ENCODE results near the gene USH1C. TPM values are rescaled to one million over a fixed set of nuclear protein-coding genes. Genes with fewer than 3 reads are reported as not detected.

Gene USH1C
- total RNA-seq, 1 donor from 2014 or later: 0.72 TPM

DNA sequence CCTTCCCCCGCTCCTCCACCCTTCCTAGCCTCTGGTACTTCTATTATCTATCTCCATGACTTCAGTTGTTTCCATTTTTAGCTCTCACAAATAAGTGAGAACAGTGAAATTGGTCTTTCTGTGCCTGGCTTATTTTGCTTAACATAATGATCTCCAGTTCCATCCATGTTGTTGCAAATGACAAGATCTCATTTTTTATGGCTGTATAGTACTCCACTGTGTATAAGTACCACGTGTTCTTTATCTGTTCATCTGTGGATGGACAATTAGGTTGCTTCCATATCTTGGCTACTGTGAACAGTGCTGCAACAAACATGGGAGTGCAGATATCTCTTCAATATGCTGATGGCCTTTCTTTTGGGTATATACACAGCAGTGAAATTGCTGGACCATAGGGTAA is 60.7 kb downstream of the USH1C start:
- Mint-ChIP-seq H3K4me3 (ENCODE audit: unreplicated experiment) (no peak overlapping the region), H3K27ac (ENCODE audit: unreplicated experiment) (no peak overlapping the region), H3K4me1 (ENCODE audit: low read depth) (no peaks in the 10 kb centered on the region), H3K27me3 (ENCODE audit: low read depth) (peaks cover 47% of the 10 kb centered on the region), H3K9me3 (ENCODE audit: low read depth) (peaks cover 5% of the 10 kb centered on the region), H3K36me3 (ENCODE audit: low read depth) (no peaks in the 10 kb centered on the region)
- no peak for DNase-seq (ENCODE audit: low spot score)
- no peak for TF ChIP-seq CTCF (IDR thresholded peaks at IDR 0.05)

- peaks cover 51% of the 10 kb centered on the region for H3K27me3 Mint-ChIP-seq (ENCODE audit: low read depth)
Observed at GRCh38 chr11:17481905-17482304, 62.3 kb downstream of the USH1C start.

DNA sequence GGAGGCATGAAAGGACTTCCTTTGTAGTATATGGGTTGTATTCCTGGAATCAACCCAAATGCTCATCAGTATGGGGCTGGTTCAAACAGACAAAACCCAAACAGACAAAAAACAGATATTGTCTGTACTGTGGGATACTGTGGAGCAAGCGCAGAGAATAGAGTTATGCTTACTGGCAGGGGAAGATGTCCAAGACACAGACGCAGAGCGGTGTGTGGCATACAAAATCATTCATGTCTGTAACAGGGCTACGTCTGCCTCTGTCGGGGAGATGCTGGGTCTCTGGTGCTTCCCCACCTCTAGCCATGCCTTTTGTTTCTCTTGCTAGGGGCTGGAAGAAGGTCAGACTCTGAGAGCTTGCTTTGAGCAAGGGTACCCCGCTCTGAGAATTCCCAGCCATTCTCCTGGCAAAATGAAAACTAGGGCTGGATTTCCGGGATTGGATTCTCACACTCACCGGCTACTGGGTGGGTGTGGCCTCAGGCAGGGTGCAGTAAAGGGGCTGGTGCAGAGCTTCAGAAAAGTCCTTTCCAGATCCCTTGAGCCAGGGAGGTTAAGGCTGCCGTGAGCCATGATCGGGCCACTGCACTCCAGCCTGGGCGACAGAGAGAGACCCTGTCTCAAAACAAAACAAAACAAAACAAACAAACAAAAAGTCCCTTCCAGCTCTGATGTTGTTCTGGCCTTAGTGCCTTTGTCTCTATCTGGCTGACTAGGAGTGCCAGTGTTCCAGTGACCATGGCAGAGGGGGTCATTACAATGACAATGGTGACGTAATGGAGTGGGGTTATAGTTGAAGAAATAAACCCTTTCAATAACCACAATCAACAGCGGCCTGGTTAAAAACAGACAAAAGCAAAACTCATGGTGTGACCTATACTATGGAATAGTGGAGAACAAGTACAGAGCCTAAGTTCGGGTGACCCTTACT is 64.7 kb downstream of the USH1C start:
- peaks cover 62% of the 10 kb centered on the region for H3K27me3 Mint-ChIP-seq (ENCODE audit: low read depth)
- peaks cover 9% of the 10 kb centered on the region for H3K4me1 Mint-ChIP-seq (ENCODE audit: low read depth)
- no peak overlapping the region for H3K4me3 Mint-ChIP-seq (ENCODE audit: unreplicated experiment)
- no peak for DNase-seq (ENCODE audit: low spot score)
- H3K27ac Mint-ChIP-seq (ENCODE audit: unreplicated experiment): no peak overlapping the region
- TF ChIP-seq CTCF (IDR thresholded peaks at IDR 0.05): no peak
- peaks cover 5% of the 10 kb centered on the region for H3K9me3 Mint-ChIP-seq (ENCODE audit: low read depth)
- H3K36me3 Mint-ChIP-seq (ENCODE audit: low read depth): no peaks in the 10 kb centered on the region

More at GRCh38 chr11:17481905-17482304, 62.3 kb downstream of the USH1C start:
- DNase-seq (ENCODE audit: low spot score): no peak
- Mint-ChIP-seq H3K4me1 (ENCODE audit: low read depth) (no peaks in the 10 kb centered on the region), H3K36me3 (ENCODE audit: low read depth) (no peaks in the 10 kb centered on the region), H3K9me3 (ENCODE audit: low read depth) (peaks cover 5% of the 10 kb centered on the region), H3K4me3 (ENCODE audit: unreplicated experiment) (no peak overlapping the region), H3K27ac (ENCODE audit: unreplicated experiment) (no peak overlapping the region)
- TF ChIP-seq CTCF (IDR thresholded peaks at IDR 0.05): no peak

DNA sequence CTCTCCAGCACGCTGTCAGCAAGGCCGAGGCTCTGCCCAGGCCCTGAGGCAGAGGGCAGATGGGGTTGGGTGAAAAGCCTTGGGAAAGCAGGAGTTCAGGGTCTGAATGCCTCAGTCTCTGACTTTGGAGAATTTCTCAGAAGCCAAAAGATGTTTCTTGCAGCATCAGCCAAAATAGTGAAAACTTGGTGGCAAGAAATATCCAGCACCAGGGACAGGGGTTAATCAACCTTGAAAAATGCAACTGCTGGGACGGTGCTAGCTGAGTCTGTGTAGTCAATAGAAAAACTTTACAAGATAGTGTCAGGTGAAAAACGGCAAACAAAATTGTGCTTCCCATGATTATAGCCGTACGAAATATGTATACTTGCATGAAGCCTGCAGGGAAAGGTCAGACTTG is 66.1 kb downstream of the USH1C start:
- no peaks in the 10 kb centered on the region for H3K36me3 Mint-ChIP-seq (ENCODE audit: low read depth)
- peaks cover 74% of the 10 kb centered on the region for H3K27me3 Mint-ChIP-seq (ENCODE audit: low read depth)
- TF ChIP-seq CTCF (IDR thresholded peaks at IDR 0.05): no peak

DNA sequence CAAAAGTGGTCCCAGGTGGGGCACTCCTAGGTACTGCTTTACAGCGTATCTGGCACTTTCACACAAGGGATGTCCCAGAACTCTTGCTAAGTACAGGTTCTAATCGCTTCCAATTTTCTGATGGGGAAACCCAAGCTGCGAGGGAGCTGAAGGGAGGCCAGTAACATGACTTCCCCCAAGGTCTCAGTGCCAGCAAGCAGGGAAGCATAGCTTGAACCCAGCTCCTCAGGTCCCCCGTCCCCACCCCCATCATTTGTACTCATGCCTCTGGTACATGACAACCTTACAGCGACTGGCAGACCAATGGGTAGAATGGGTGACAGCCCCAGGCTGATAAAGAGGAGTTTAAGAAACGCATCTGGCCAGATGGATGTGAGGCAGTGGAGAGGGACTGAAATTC is 66.9 kb downstream of the USH1C start:
- Mint-ChIP-seq H3K4me3 (ENCODE audit: unreplicated experiment) (no peak overlapping the region), H3K9me3 (ENCODE audit: low read depth) (no peaks in the 10 kb centered on the region), H3K27me3 (ENCODE audit: low read depth) (peaks cover 81% of the 10 kb centered on the region), H3K27ac (ENCODE audit: unreplicated experiment) (no peak overlapping the region), H3K36me3 (ENCODE audit: low read depth) (no peaks in the 10 kb centered on the region), H3K4me1 (ENCODE audit: low read depth) (peaks cover 9% of the 10 kb centered on the region)
- TF ChIP-seq CTCF (IDR thresholded peaks at IDR 0.05): no peak
- no peak for DNase-seq (ENCODE audit: low spot score)

More for the DNA sequence above, 66.1 kb downstream of the USH1C start:
- no peak for DNase-seq (ENCODE audit: low spot score)
- no peak overlapping the region for H3K4me3 Mint-ChIP-seq (ENCODE audit: unreplicated experiment)
- no peaks in the 10 kb centered on the region for H3K9me3 Mint-ChIP-seq (ENCODE audit: low read depth)
- H3K4me1 Mint-ChIP-seq (ENCODE audit: low read depth): peaks cover 9% of the 10 kb centered on the region
- H3K27ac Mint-ChIP-seq (ENCODE audit: unreplicated experiment): no peak overlapping the region
